Ovary (tissue), 3 donors: ENCODE results near the gene NDUFA3.

ENCODE experiments used
- CTCF ChIP-seq, 3 donors: fragments of 450-650 bp in 2 of 3; fragments of 200-600 bp in 1 of 3; IDR thresholded peaks; one replicate each; pipeline versions ENCODE4 v1.5.1 to v1.8.0; 2016 to 2022; ENCODE audit warnings: antibody characterized with exemption in 3 of 3, mild to moderate bottlenecking in 1 of 3
- EP300 ChIP-seq: sonication (generic); formaldehyde crosslinking; IDR thresholded peaks from one replicate; pipeline ENCODE4 v1.6.1; 2017; ENCODE audit warnings: antibody characterized with exemption
- POLR2A ChIP-seq: fragments of 450-650 bp; IDR thresholded peaks from one replicate; pipeline ENCODE4 v1.6.1; 2017; ENCODE audit warnings: antibody characterized with exemption, mild to moderate bottlenecking, moderate library complexity
- donor health status: DM: no; HTN: no; CAD: no.

GRCh38 chr19:54105796-54106195, 3.1 kb downstream of the NDUFA3 start:
- TF ChIP-seq CTCF (IDR thresholded peaks at IDR 0.05) (no peak), EP300 (no peak), POLR2A (no peak)
